Suprapubic skin (tissue), 4 donors: ENCODE measurements around the gene SLC19A2.

Experiments used
- CTCF ChIP-seq, 2 donors: fragments of 200-600 bp in 1 of 2; fragments of 450-650 bp in 1 of 2; sonication (generic) in 1 of 2; IDR thresholded peaks; one replicate each; pipeline ENCODE4 v1.5.1; 2016 to 2019; ENCODE audit warnings: antibody characterized with exemption in 2 of 2, mild to moderate bottlenecking in 1 of 2, moderate library complexity in 1 of 2
- POLR2A ChIP-seq, 2 donors: fragments of 450-650 bp; IDR thresholded peaks; one replicate each; pipeline ENCODE4 v1.6.1; 2017; ENCODE audit warnings: antibody characterized with exemption in 2 of 2, mild to moderate bottlenecking in 2 of 2, moderate library complexity in 2 of 2
- POLR2AphosphoS5 ChIP-seq, 3 donors: sonication (generic); formaldehyde crosslinking; IDR thresholded peaks; one replicate each; pipeline ENCODE4 v1.6.1; 2017; ENCODE audit warnings: antibody characterized with exemption in 3 of 3

GRCh38 chr1:169473347-169473746, 12.4 kb downstream of the SLC19A2 start:
- TF ChIP-seq CTCF (IDR thresholded peaks at IDR 0.05) (no peak), POLR2A (IDR thresholded peaks at IDR 0.05) (no peak), POLR2AphosphoS5 (IDR thresholded peaks at IDR 0.05) (no peak)
